K562 (cell line): ENCODE measurements around the gene ELP1. TPM values are rescaled to one million over a fixed set of nuclear protein-coding genes. Genes with fewer than 3 reads are reported as not detected.

Experiments
- ELF1 ChIP-seq: fragments of 200-800 bp; sonication (Bioruptor generic); IDR thresholded peaks from 2 replicates; pipeline ENCODE4 v1.6.1; 2016; ENCODE audit warnings: missing genetic modification characterization, missing compliant biosample characterization
- FOXK2 ChIP-seq, 2 experiments: fragments of 450-650 bp; IDR thresholded peaks in 1 of 2; conservative IDR thresholded peaks in 1 of 2; 2 replicates each; pipeline ENCODE4 v1.6.1; 2016; ENCODE audit warnings: low read depth in 2 of 2, mild to moderate bottlenecking in 1 of 2
- IFI16 ChIP-seq: fragments of 250-450 bp; sonication (Bioruptor Pico); IDR thresholded peaks from 2 replicates; pipeline ENCODE4 v2.1.2; 2022; ENCODE audit warnings: mild to moderate bottlenecking, inconsistent platforms
- JUNB ChIP-seq: fragments of 450-650 bp; formaldehyde crosslinking; conservative IDR thresholded peaks from 2 replicates; pipeline ENCODE4 v1.4.0; 2020; ENCODE audit warnings: mild to moderate bottlenecking
- KLF10 ChIP-seq: fragments of 250-450 bp; sonication (Bioruptor Pico); IDR thresholded peaks from 2 replicates; pipeline ENCODE4 v1.6.1; 2021; ENCODE audit warnings: matching md5 sums
- KLF6 ChIP-seq: fragments of 250-450 bp; sonication (Bioruptor Pico); IDR thresholded peaks from 2 replicates; pipeline ENCODE4 v1.4.0; 2020; ENCODE audit warnings: mild to moderate bottlenecking, moderate library complexity, borderline replicate concordance
- MAFF ChIP-seq: IDR thresholded peaks from 2 replicates; pipeline ENCODE4 v1.6.1; 2012; ENCODE audit warnings: low read length, improper control_type of control experiment
- NFE2L1 ChIP-seq: fragments of 450-650 bp; IDR thresholded peaks from 2 replicates; pipeline ENCODE4 v1.6.1; 2016; ENCODE audit warnings: missing genetic modification characterization, low read depth, mild to moderate bottlenecking, missing compliant biosample characterization, moderate library complexity, borderline replicate concordance
- PCBP2 ChIP-seq: fragments of 200-400 bp; formaldehyde crosslinking; IDR thresholded peaks from 2 replicates; pipeline ENCODE4 v1.6.1; 2018; ENCODE audit warnings: low read length, low read depth, mild to moderate bottlenecking, moderate library complexity; ENCODE audit not compliant: poor library complexity, severe bottlenecking
- POLR2H ChIP-seq: IDR thresholded peaks from 2 replicates; pipeline ENCODE4 v1.6.1; 2016; ENCODE audit warnings: missing genetic modification characterization, low read depth, mild to moderate bottlenecking, control low read depth, missing compliant biosample characterization, moderate library complexity
- RBM25 ChIP-seq: fragments of 200-400 bp; formaldehyde crosslinking; IDR thresholded peaks from 2 replicates; pipeline ENCODE4 v1.6.1; 2018; ENCODE audit warnings: low read length, low read depth, moderate library complexity; ENCODE audit not compliant: severe bottlenecking
- TBP ChIP-seq: optimal IDR thresholded peaks from 2 replicates; pipeline ENCODE3; 2011; ENCODE audit warnings: low read depth, low read length, improper control_type of control experiment
- TSC22D4 ChIP-seq: fragments of 450-650 bp; IDR thresholded peaks from 2 replicates; pipeline ENCODE4 v1.6.1; 2016; ENCODE audit warnings: missing genetic modification characterization, missing biosample characterization, control low read depth
- ZNF408 ChIP-seq: fragments of 250-450 bp; sonication (Bioruptor Pico); IDR thresholded peaks from 2 replicates; pipeline ENCODE4 v1.4.0; 2020; ENCODE audit warnings: low read depth, mild to moderate bottlenecking, moderate library complexity
- ZNF696 ChIP-seq: fragments of 250-450 bp; sonication (Bioruptor Pico); conservative IDR thresholded peaks from 2 replicates; pipeline ENCODE4 v1.4.0; 2020; ENCODE audit warnings: mild to moderate bottlenecking, moderate library complexity
- polyA plus RNA-seq, 8 experiments: library from polyadenylated mRNA; depleted of rRNA in 4 of 8; stranded (reverse) in 5 of 8; unstranded in 3 of 8; fragments of >200 nt; fragmentation: Nextera tagmentation in 2 of 8; fragmentation: Illumina TruSeq in 1 of 8; extraction: Ambion mirVana in 2 of 8; extraction: Trizol in 1 of 8; gene quantifications; 2 replicates each; pipeline versions ENCODE4 v1.2.1 to v1.2.3, GENCODE V29; 2011 to 2014; ENCODE audit warnings: inconsistent platforms in 1 of 8, missing spikeins in 1 of 8
- total RNA-seq, 7 experiments: library from RNA; depleted of rRNA in 6 of 7; stranded (reverse); fragments of >200 nt in 6 of 7; fragmentation: Illumina TruSeq in 2 of 7; extraction: Trizol in 2 of 7; gene quantifications; 2 replicates each; pipeline versions ENCODE4 v1.2.1 to v1.2.3, GENCODE V29; 2011 to 2021; ENCODE audit warnings: low replicate concordance in 1 of 7
- TF ChIP-seq, protein P1 (sequence below): fragments of 250-450 bp; sonication (Bioruptor Pico); IDR thresholded peaks from 2 replicates; pipeline ENCODE4 v1.8.0; 2021; ENCODE audit warnings: mild to moderate bottlenecking, moderate library complexity
- TF ChIP-seq, protein P2 (sequence below): IDR thresholded peaks from 2 replicates; pipeline ENCODE4 v1.6.1; 2012; ENCODE audit warnings: low read depth, low read length, improper control_type of control experiment, borderline replicate concordance
- TF ChIP-seq, protein P3 (sequence below): sonication (generic); formaldehyde crosslinking; IDR thresholded peaks from 2 replicates; pipeline ENCODE4 v1.8.1; 2023; ENCODE audit warnings: missing genetic modification reagents, mild to moderate bottlenecking, borderline replicate concordance
- TF ChIP-seq, protein P4 (sequence below): fragments of 250-450 bp; sonication (Bioruptor Pico); IDR thresholded peaks from 2 replicates; pipeline ENCODE4 v1.4.0; 2020

The ELP1 gene
- total and polyA plus RNA-seq, 9 of the 15 experiments (the other 6 are each of a cell fraction or from before 2014, with no cell fraction given), result 17.0 to 48.6 (median 39.7) TPM

DNA sequence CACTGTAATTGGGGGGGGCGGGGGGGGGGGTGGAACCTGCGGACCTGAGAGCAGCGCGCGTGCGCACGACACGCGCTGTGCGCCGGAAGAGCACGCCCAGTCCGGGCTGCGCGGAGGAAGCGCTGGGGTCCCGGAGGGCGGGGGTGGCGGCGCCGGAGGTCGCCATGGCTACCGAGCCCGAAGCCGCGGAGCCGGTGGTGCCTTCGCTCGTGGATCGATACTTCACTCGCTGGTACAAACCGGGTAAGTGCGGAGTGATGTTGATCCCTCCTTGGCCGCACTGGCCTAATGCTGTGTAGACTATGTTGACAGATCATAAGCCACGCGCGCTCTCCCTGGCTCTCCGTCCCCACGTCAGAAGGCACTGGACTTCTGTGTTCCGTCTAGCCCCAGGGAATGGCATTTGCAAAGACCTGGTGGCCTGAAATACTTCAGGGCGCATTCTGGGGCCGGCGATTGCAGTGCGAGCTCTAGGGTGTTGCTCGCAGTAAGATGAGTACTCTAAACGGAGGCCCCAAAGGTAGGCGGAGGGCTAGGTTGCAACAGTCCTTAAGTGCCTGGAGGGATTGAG, 484 bp upstream of the ELP1 start, which contains the start of gene ABITRAM (continued):
- no peak for TF ChIP-seq TSC22D4 (tag)
- TF ChIP-seq KLF6 (CRISPR knock-in tag), result no peak
- no peak for TF ChIP-seq POLR2H (tag)
- peak in 1 of 2 experiments; percentile 15; a peak in 1 of 4 replicates for TF ChIP-seq FOXK2 (conservative IDR thresholded peaks at IDR 0.05 in 1 of 2, IDR thresholded peaks at IDR 0.05 in 1 of 2; ENCODE audit: low read depth in 2 of 2)
- no peak for TF ChIP-seq JUNB (CRISPR knock-in tag)
- TF ChIP-seq, protein P1, sequence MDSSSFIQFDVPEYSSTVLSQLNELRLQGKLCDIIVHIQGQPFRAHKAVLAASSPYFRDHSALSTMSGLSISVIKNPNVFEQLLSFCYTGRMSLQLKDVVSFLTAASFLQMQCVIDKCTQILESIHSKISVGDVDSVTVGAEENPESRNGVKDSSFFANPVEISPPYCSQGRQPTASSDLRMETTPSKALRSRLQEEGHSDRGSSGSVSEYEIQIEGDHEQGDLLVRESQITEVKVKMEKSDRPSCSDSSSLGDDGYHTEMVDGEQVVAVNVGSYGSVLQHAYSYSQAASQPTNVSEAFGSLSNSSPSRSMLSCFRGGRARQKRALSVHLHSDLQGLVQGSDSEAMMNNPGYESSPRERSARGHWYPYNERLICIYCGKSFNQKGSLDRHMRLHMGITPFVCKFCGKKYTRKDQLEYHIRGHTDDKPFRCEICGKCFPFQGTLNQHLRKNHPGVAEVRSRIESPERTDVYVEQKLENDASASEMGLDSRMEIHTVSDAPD (CRISPR knock-in tag), result no peak
- TF ChIP-seq MAFF, result no peak
- TF ChIP-seq PCBP2, result no peak
- TF ChIP-seq TBP, result no peak
- no peak for TF ChIP-seq KLF10 (CRISPR knock-in tag)
- TF ChIP-seq, protein P2, sequence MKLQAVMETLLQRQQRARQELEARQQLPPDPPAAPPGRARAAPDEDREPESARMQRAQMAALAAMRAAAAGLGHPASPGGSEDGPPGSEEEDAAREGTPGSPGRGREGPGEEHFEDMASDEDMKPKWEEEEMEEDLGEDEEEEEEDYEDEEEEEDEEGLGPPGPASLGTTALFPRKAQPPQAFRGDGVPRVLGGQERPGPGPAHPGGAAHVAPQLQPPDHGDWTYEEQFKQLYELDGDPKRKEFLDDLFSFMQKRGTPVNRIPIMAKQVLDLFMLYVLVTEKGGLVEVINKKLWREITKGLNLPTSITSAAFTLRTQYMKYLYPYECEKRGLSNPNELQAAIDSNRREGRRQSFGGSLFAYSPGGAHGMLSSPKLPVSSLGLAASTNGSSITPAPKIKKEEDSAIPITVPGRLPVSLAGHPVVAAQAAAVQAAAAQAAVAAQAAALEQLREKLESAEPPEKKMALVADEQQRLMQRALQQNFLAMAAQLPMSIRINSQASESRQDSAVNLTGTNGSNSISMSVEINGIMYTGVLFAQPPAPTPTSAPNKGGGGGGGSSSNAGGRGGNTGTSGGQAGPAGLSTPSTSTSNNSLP, result no peak
- TF ChIP-seq, protein P3, sequence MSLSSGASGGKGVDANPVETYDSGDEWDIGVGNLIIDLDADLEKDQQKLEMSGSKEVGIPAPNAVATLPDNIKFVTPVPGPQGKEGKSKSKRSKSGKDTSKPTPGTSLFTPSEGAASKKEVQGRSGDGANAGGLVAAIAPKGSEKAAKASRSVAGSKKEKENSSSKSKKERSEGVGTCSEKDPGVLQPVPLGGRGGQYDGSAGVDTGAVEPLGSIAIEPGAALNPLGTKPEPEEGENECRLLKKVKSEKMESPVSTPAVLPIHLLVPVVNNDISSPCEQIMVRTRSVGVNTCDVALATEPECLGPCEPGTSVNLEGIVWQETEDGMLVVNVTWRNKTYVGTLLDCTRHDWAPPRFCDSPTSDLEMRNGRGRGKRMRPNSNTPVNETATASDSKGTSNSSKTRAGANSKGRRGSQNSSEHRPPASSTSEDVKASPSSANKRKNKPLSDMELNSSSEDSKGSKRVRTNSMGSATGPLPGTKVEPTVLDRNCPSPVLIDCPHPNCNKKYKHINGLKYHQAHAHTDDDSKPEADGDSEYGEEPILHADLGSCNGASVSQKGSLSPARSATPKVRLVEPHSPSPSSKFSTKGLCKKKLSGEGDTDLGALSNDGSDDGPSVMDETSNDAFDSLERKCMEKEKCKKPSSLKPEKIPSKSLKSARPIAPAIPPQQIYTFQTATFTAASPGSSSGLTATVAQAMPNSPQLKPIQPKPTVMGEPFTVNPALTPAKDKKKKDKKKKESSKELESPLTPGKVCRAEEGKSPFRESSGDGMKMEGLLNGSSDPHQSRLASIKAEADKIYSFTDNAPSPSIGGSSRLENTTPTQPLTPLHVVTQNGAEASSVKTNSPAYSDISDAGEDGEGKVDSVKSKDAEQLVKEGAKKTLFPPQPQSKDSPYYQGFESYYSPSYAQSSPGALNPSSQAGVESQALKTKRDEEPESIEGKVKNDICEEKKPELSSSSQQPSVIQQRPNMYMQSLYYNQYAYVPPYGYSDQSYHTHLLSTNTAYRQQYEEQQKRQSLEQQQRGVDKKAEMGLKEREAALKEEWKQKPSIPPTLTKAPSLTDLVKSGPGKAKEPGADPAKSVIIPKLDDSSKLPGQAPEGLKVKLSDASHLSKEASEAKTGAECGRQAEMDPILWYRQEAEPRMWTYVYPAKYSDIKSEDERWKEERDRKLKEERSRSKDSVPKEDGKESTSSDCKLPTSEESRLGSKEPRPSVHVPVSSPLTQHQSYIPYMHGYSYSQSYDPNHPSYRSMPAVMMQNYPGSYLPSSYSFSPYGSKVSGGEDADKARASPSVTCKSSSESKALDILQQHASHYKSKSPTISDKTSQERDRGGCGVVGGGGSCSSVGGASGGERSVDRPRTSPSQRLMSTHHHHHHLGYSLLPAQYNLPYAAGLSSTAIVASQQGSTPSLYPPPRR (CRISPR knock-in tag), result no peak
- peak; percentile 85 for TF ChIP-seq ELF1 (tag)
- no peak for TF ChIP-seq ZNF696 (CRISPR knock-in tag)
- TF ChIP-seq ZNF408 (CRISPR knock-in tag), result no peak
- TF ChIP-seq, protein P4, sequence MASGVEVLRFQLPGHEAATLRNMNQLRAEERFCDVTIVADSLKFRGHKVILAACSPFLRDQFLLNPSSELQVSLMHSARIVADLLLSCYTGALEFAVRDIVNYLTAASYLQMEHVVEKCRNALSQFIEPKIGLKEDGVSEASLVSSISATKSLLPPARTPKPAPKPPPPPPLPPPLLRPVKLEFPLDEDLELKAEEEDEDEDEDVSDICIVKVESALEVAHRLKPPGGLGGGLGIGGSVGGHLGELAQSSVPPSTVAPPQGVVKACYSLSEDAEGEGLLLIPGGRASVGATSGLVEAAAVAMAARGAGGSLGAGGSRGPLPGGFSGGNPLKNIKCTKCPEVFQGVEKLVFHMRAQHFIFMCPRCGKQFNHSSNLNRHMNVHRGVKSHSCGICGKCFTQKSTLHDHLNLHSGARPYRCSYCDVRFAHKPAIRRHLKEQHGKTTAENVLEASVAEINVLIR (CRISPR knock-in tag), result no peak
- no peak for TF ChIP-seq NFE2L1 (tag)
- no peak for TF ChIP-seq RBM25
- no peak for TF ChIP-seq IFI16 (CRISPR knock-in tag)
